Bone marrow (tissue), 2 donors: ENCODE measurements around the gene H6PD.
"Not testable (repeated sequence)": the region's sequence is repeated elsewhere in the genome, so short reads cannot be mapped to it uniquely, and the experiment has no call there.

ENCODE experiments used
- DNase-seq, 2 donors: peaks; one replicate each; lab custom pipeline; 2025; lab: John Stamatoyannopoulos, UW

H6PD gene

DNA sequence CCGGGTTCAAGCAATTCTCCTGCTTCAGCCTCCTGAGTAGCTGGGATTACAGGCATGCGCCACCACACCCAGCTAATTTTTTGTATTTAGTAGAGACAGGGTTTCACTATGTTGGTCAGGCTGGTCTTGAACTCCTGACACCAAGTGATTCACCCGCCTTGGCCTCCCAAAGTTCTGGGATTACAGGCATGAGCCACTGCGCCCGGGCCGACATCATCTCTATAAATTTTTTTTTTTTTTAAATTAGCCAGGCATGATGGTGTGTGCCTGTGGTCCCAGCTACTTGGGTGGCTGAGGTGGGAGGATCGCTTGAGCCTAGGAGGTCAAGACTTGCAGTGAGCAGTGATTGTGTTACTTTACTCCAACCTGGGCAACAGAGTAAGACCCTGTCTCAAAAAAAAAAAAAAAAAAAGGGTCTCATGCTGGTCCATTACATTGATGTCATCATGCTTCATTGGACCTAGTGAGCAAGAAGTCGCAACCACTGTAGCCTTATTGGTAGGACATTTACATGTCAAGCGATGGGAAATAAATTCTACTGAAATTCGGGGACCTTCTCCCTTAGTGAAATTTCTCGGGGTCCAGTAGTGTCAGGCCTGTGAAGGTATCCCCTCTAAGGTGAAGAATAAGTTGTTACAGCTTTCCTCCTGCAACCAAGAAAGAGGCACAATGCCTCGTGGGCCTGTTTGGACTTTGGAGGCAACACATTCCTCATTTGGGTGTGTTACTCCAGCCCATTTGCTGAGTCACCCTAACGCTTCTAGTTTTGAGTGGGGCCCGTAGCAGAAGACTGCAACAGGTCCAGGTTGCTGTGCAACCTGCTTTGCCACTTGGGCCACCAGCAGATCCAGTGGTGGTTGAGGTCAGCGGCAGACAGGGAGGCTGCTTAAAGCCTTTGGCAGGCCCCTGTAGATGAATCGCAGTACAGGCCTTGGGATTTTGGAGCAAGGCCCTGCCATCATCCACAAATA lies 65.3 kb downstream of the H6PD start:
- not testable (repeated sequence) for DNase-seq

DNA sequence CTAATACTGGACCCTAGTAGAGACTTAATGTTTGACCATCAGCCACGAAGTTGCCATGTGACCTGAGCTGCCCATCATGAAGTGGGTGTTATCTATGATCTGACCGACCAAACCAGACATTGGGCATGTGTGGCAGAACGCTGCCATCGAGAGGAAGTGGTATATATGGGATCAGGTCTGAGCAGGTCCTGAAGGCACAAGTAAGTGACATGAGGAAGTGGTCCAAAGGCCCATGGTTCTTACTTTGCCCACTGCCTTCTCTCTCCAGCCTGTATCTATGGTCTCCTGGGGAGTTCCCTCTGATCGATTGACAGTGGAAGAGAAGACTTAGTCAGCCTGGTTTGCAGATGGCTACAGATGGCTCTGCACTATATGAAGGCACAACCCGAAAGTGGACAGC lies 66.0 kb downstream of the H6PD start:
- DNase-seq: no peak

DNA sequence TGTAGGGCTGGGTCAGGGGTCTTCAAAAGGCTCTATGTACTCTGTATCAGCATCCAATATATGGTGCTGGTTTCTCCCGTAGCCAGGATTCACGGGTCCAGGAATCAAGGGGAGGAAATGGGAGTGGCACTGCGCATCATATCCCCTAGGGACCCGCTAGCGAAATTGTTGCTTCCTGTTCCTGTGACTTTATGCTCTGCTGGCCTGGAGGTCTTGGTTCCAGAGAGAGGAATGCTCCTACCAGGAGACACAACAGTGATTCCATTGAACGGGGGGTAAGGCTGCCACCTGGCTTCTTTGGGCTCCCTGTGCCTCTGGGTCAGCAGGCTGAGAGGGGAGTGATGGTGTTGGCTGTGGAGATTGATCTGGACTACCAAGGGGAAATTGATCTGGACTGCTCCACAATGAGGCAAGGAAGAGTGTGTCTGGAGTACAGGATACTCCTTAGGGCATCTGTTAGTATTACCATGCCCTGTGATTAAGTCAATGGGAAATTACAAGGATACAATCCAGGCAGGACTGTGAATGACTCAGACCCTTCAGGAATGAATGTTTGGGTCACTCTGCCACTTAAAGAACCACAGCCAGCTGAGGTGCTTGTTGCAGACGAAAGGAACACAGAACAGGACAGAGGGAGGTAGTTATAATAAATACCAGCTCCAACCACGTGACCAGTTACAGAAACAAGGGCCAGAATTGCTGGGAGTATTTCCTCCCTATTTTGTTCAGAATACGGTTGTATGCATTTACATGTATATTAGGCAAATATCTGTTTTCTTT lies 68.4 kb downstream of the H6PD start:
- no peak for DNase-seq

DNA sequence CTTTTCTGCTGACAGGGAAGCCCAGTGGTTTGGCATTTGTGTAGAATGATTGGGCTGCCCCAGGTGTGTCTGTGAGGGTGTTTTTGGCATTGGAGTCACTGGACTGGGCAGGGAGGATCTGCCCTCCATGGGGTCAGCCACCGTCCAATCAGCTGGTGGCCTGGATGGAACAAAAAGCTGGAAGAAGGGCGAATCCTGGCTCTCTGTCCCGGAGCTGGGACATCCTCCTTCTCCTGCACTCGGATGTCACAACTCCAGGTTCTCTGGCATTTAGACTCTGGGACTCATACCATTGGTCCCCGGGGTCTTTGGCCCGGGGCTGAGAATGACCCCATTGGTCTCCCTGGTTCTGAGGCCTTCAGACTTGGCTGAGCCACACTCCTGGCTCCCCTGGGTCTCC lies 69.3 kb downstream of the H6PD start:
- DNase-seq: no peak

DNA sequence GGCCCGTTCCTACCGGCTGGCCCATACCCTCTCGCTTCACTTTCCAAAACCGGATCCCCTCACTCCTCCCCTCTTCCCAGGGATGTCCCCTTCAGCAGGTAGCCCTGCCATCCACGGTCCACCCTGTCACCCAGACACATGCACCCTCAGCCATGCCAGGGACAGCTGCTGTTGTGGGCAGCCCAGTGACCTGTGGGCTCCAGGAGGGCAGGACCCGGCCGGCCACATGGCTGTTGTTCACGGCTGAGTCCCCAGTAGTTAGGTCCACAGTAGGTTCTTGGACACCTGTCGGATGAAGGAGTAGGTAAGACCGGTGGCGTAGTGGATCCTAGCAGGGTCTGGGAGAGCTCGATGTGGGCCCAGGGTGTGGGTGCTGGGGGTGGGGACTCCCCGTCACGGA lies 70.6 kb downstream of the H6PD start:
- no peak for DNase-seq

DNA sequence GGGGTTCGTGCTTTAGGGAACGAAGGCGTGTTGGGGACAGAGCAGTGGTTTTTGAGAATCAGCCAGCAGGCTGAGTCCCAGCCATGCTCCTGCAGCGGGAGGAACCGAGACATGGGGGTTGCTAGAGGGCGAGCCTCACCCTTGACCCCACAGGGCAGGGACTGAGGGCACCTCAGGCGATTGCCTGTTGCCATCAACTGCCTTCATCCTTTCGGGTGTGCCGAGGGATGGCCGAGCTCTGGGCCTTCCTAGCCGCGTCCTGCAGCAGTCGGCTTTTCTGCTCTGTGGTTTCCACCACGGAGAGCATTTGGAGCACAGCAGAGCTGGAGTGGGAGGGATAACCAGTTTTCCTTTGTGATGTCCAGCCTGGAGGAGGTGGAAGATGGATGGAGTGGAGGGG lies 71.4 kb downstream of the H6PD start:
- DNase-seq: no peak

DNA sequence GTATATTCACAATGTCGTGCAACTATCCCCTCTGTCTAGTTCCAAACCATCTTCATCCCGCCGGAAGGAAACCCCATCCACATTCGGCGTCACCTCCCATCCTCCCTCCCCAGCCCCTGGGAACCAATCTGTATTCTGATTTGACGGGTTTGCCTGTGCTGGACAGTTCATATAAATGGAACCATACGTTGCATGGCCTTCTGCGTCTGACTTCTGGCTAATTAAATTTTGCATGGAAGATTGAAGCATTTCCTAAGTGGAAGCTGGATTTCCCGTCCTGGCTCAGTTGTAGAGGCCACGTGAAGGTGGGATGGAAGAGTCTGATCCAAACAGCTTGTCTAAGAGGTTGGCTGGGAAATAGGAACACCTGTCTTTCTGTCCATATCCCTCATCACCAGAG lies 72.7 kb downstream of the H6PD start:
- no peak for DNase-seq

DNA sequence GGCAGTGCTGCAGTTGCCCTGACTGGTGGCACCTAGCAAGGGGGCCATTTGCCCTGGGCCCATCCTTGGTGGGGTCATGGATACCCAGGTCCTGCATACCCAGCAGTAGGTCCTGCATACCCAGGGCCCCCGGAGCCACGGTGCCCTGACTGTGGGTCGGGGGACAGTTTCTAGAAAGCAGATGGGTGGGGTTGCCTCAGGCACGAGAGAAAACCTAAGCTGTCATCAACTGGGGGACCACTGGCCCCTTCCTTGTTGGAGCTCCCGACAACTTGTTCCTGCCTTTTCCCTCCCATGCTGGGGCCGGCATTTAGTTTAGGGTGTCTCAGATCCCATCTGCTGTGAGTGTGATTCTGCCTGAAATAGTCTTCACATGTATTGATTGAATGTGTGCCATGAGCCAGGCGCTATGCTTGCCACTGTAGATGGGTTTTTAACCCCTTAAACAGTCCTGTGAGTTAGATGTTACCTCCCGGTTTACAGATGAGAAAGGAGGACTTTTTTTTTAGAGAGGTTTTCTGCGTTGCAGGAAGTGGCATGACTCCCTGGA lies 73.7 kb downstream of the H6PD start:
- DNase-seq: no peak

DNA sequence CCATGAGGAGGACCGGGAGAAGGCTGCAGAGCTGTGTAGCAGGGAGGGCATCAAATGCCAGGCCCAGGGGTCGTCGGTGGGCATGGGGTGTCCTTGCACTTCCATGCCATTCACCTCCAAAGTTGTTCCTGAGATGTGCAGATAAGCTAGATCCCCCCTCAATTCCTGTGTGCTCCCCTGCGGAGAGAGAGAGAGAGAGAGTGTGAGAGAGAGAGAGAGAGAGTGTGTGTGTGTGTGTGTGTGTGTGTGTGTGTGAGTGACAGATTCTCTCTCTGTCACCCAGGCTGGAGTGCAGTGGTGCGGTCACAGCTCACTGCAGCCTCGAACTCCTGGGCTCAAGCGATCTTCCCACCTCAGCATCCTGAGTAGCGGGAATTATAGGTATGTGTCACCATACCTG lies 74.5 kb downstream of the H6PD start:
- no peak for DNase-seq

DNA sequence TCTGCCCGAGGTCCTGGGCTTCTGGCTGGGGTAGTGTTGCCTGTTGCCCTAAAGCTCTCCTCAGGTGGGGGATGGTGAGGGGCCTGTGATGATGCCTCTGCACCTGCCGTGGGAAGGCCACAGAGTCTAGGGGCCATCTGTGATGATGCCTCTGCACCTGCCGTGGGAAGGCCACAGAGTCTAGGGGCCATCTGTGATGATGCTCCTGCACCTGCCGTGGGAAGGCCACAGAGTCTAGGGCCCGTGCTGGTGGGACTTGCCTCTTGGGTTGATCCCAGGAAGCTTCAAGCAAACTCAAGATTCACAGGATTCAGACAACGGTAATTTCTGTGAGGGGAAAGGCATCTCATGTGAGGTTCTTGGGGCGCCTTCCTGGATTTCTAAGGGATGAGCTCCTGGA lies 75.4 kb downstream of the H6PD start:
- DNase-seq: no peak

DNA sequence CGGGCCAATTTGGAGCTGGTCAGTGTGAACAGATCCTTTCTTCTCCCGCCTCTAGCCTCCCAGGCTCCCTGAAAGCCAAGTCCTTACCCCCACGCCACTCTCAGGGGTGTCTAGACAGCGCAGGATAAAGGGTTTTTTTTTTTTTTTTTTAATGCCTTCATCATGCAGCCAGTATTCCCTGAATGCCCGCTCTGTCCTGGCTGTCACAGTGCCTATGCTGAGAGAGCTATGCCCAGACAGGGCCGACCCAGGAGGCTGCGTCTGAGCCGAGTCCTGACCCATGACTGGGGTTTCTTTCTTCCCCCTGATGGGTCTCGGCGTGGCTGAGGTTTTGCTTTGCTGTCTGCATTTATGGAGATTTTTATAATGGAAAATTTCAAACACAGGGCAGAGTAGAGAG lies 76.5 kb downstream of the H6PD start:
- DNase-seq: no peak

DNA sequence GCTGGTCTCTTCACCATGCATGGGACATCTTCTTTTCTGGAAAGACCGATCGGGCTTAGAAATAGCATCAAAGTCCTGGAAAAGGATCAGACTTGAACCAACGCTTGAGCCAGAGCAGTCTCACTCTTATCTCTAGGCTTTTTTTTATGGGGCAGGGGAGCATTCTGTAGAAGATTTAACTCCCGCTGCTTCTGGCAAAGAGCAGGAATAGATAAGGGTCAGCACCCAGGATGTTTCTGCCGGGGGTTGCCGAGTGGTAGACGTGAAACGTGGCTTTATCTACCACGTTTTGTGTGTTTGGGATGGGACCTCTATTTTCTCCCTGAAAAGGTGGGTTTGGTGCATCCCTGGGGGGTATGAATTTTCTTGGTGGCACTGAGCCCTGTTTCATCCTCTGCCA lies 76.9 kb downstream of the H6PD start:
- no peak for DNase-seq

DNA sequence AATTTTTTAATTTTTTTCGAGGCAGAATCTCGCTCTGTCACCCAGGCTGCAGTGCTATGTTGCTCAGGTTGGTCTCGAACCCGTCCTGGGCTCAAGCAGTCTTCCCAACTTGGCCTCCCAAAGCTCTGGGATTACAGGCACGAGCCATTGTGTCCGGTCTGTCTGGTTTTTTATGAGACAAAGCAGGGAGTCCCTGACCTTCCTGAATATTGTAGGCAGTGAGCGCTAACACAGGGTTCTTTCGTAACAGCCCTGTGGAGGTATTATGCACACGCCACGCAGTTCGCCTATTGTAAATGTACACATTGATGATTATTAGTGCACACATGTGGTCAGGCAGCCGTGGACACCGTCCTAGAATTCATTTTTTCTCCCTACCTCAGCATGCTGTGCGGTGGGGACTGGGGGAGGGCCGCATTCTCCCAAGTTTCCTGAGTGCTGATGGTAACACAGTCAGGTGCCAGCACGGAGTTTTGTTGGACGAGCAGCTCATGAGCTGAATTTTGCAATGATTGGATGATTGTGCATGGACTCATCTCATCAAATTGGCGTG lies 77.7 kb downstream of the H6PD start:
- no peak for DNase-seq

DNA sequence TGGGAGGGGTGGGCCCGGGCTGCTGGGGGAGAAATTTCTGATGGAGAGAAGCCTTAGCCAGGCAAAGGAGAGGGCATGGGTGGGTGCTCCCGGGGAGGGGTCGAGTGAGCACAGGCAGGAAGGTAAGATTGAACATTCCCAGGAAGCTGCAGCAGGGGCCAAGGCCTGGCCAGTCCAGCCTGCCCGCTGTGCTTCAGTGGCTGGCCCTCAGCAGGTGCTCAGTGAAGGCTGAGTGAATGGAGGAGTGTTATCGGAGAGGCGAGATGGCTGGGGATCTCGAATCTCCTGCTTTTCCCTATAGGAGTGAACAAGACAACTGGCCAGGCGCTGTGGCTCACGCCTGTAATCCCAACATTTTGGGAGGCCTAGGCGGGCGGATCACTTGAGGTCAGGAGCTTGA lies 79.0 kb downstream of the H6PD start:
- DNase-seq: no peak

DNA sequence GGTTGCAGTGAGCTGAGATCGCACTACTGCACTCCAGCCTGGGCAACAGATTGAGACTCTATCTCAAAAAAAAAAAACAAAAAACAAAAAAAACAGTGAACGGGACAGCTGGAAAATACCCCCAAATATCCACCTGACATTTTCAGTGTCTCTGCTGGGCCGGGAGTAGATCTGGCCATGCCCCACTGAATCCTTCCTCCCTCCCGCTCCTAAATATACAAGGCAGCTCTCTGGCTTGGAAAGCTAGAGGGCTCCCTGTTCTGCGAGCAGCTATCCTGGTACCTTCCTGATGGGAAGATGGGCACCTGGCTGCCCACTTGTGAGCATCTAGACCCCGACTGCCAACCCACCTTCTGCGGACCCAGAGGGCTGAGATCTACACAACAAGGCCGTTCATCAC lies 79.5 kb downstream of the H6PD start:
- DNase-seq: no peak

DNA sequence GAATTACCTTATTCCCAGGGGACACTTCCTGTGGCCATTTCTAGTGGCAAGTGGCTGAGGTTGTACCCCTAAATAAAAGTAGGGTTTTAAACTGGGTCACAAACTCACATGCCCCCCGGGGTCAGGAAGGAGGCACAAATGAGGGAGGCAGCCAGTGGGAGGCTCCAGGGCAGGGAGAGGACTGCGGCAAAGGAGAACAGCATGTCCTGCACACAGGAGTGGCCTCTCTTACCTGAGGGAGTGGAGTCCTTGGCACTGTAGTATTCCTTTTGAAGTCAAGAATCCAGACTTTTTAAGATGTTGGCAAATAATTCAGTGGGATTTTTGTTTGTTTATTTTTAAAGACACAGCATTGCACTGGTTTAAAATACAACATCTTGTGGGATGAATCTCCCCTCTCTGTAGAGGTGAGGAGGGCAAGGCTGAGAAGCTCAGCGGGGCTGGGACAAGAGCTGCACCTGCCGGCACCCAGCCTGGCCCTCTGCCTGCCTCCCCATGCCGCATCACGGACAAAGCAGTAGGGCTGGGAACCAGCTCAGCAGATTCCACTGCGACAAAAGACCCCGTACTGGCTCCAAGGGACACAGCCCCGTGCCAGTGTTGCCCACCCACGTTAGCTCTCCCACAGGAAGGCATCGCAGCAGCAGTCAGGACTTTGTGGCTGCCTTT lies 80.3 kb downstream of the H6PD start:
- DNase-seq: no peak

DNA sequence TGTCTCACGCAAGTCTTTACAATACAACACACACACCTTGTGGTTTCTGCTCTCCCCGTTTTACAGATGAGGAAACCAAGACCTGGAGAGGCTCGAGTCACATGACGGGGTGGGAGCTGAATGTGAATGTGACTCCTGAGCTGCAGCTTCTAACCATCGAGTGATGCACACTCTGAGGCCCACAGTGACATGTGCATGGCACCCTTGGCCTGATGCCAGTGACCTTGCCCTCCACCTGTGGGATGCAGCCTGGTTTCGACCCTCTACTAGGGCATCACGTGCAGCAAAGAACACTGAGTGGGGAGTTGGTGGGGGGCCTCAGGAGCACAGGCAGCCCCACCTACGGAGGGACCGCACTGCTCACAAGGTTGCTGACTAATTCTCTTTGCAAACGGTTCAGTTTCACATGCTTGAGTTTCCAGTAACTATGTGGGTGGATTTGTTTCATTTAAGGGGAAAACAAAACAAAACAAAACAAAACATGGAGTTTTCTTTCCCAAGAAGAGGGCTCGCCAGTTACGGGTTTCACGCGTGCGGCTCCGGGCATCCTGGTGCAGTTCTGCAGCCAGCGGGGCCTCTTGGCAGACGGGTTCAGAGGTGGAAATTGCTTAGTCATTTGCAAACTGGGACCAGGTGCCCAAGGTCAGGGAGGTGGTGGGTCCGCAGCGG lies 81.0 kb downstream of the H6PD start:
- no peak for DNase-seq

DNA sequence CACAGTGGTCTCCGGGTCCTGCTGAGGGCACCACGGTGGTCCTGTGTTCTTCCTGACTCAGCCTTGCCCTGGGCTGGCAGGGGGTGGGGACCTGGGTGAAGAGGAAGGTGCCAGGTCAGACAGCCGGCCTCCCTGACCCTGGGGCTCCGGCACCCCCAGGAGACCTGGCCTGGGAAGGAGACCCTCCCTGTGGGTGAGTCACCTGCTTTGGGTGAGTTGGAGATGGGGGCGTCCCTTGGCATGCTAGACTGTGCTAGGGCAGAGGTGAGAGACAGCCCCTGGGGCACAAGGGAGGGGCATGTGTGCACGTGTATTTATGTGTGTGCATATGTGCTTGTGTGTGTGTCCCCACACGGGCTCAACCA lies 81.5 kb downstream of the H6PD start:
- no peak for DNase-seq

DNA sequence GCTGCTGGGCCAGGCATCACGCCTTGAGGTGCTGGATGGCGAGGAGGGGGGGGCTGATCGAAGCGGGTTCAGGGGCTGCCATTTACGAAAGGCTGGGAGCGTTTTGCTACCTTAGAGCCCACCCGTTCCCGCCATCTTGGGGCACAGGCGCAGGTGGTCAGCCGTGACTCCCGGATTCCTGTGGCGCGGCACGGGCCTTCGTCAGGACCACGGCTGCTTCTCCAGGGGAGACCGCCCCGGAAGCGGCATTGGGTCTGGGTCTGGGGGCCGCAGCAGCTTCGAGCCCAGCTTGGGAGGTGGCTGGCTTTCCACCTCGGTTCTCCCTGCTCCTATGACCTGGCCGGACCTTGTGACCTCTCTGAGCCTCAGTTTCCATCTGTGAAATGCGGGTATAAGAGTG lies 81.9 kb downstream of the H6PD start:
- DNase-seq: no peak

DNA sequence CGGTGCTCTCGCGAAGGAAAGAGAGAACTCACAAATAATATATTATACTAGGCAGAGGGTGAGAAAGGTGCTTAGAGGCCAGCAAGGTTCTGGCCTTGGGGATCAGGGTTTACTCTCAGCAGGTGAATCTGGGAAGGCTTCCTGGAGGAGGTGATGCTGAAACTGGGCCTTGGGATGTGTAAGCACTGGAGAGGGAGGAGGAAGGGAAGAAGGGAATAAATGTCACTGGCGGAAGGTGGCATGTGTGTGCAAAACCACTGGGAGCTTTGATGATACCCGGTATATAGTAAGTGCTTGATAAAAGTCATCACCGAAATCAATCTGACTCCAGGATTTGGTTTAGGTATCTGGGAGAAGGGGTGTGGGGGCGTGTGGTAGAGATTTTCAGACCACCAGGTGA lies 82.5 kb downstream of the H6PD start:
- no peak for DNase-seq

DNA sequence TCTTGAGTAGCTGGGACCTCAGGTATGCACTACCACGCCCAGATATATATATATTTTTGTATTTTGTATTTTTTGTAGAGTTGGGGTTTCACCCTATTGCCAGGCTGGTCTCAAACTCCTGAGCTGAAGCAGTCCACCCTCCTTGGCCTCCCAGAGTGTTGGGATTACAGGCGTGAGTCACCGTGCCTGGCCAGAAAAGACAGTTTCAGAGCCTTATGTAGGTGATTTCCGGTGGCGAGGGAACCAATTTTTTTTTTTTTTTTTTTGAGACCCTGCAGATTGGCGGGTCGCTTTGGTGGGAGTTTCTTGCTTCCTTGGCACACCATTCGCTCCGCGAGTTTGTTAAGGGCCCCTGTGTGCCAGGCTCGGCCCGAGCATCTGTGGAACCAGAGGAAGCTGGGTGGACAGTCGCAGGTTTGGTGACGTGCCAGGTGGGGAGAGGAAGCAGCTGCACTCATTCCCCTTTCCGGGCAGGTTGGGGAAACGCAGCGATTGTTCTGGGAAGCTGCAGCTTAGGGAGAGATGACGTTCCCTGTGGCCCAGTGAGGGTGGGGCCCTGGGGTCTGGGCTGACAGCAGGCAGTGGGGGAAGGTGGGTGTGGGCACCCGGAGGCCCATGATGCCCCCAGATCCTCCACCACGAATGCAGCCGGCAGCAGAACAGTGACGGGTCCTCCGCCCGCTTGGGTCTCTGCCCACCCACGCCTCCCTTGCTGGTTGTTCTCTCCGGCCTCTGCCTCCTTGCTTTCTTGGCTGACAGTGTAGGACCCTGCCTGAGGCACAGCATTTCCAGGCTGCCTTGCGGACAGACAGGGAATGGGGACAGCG lies 83.2 kb downstream of the H6PD start:
- no peak for DNase-seq
